PFSK-1 (cell line): ENCODE data around the gene REG4.

Experiments used
- POLR2AphosphoS5 ChIP-seq: IDR thresholded peaks from 2 replicates; pipeline ENCODE4 v1.6.1; 2012; ENCODE audit warnings: low read depth, mild to moderate bottlenecking, control low read depth, low read length, moderate library complexity
- REST ChIP-seq, 2 experiments: IDR thresholded peaks; 2 replicates each; pipeline versions ENCODE4 v1.6.1 to v1.8.0; 2011 to 2012; ENCODE audit warnings: low read depth in 2 of 2, low read length in 2 of 2, control low read depth in 1 of 2, inconsistent platforms in 1 of 2, mild to moderate bottlenecking in 1 of 2, moderate library complexity in 1 of 2; ENCODE audit not compliant: insufficient read depth in 1 of 2
- TAF1 ChIP-seq: IDR thresholded peaks from 2 replicates; pipeline ENCODE4 v1.6.1; 2012; ENCODE audit warnings: low read length, control low read depth, borderline replicate concordance; ENCODE audit not compliant: insufficient read depth

DNA sequence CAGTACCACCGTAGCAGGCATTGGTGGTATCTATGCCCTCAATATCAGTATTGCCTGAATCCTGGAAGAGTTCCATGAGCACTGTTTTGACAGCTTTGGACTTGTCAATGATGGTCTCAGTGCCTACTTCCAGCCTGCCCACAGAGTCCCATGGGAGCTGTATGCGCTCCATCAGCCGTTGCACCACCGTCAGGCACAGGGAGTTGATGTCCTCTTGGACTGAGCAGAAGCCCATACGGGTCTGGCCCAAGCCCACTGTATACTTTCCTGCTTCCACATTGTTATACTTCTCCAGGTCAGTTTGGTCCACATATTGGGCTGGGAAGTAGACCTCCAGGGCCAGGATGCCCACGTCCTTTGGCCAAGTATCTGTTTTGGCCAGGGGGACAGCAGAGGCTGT, 47.0 kb downstream of the REG4 start:
- TF ChIP-seq POLR2AphosphoS5 = no peak
- TF ChIP-seq TAF1 = no peak
- TF ChIP-seq REST (IDR thresholded peaks at IDR 0.05; ENCODE audit: insufficient read depth in 1 of 2, low read depth in 2 of 2, low read length in 2 of 2) = no peak
